Measurements from ENCODE around the gene KLHL25.

- TF ChIP-seq SP1 (IDR thresholded peaks at IDR 0.05): no peak
- TF ChIP-seq, protein P1, sequence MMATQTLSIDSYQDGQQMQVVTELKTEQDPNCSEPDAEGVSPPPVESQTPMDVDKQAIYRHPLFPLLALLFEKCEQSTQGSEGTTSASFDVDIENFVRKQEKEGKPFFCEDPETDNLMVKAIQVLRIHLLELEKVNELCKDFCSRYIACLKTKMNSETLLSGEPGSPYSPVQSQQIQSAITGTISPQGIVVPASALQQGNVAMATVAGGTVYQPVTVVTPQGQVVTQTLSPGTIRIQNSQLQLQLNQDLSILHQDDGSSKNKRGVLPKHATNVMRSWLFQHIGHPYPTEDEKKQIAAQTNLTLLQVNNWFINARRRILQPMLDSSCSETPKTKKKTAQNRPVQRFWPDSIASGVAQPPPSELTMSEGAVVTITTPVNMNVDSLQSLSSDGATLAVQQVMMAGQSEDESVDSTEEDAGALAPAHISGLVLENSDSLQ (IDR thresholded peaks at IDR 0.05): no peak
- no peak for TF ChIP-seq FOXM1 (IDR thresholded peaks at IDR 0.05; ENCODE audit: borderline replicate concordance)
- TF ChIP-seq BHLHE40 (IDR thresholded peaks at IDR 0.05; ENCODE audit: borderline replicate concordance): no peak
- TF ChIP-seq FOXA1 (IDR thresholded peaks at IDR 0.05): no peak
- TF ChIP-seq NFRKB (IDR thresholded peaks at IDR 0.05): no peak
- no peak for TF ChIP-seq ARNT (IDR thresholded peaks at IDR 0.05)
- TF ChIP-seq HDGF (IDR thresholded peaks at IDR 0.05; ENCODE audit: borderline replicate concordance): no peak
- no peak for TF ChIP-seq SUZ12 (IDR thresholded peaks at IDR 0.05)
- TF ChIP-seq FOXK2 (IDR thresholded peaks at IDR 0.05): no peak
These were observed 44.9 kb upstream of the KLHL25 start for GRCh38 chr15:85839643-85840042.

Measured in HEK293T (cell line).